ENCODE results near the gene MYH15.
"Not testable (repeated sequence)": the region's sequence is repeated elsewhere in the genome, so short reads cannot be mapped to it uniquely, and the experiment has no call there.

Gene MYH15

DNA sequence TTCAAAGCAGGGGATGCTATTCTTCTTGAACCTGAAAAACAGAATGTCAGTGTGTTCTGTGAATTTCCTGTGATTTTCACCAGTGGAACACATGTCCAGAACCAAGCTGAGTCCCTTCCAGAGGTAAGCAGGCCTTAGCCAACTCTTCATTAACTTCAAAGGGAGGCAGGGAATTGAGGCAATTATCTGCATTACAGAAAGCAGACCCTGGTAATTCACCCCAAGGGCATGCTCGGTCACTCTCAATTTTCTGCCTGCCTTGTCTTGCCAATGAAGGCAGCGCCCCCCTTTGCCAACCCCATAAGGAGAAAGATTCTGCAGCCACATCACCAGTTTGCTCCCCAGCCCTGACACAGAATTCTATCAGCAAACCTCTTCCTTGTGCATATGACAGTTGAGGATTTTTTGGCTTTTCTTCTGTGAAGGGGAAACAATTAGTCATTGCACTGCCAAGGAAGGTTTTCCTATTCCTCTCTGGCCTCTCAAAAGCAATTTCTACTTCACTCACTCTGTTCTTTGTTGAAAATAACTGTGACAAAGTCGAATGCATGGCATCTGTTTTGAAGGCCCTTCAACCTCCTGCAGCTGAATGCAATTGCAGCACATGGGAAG lies 128.8 kb downstream of the MYH15 start:
- DNase-seq = no peak

DNA sequence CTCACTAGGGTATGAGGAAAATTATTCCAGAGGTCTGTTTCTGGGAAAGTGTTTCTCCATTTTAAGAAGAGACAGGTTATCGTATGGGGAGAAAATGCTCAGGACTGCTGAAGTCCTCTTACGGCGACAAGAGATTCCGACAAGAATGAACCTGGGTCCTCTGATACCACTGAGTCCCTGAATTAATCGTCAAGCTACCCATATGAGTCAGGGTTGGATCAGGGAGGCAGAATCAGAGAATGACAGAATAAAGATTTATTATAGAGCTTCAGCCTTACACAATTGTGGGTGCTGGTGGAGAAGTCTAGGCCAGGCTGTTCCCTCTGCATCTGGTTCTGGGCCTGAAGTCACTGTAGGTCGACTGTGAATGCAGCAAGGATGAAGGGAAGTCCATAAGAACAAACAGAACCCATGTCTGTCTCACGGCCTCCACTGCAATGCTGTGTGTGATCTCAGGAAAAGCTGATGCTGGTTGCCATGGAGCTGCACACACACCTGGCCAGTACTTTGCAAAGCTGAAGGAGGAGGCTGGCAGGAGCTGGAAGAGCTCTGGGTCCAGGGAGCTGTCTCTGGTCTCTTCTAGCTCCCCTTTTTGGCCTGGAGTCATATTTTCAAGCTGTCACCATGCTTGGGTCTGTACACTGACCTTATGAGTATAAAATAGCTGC lies 130.1 kb downstream of the MYH15 start:
- DNase-seq = no peak

DNA sequence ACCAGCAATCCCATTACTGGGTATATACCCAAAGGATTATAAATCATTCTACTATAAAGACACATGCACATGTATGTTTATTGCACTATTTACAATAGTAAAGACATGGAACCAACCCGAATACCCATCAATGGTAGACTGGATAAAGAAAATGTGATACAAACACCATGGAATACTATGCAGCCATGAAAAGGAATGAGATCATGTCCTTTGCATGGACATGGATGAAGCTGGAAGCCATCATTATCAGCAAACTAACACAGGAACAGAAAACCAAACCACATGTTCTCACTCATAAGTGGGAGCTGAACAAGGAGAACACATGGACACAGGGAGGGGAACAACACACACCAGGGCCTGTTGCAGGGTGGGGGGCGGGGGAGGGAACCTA lies 131.4 kb downstream of the MYH15 start:
- DNase-seq = not testable (repeated sequence)

DNA sequence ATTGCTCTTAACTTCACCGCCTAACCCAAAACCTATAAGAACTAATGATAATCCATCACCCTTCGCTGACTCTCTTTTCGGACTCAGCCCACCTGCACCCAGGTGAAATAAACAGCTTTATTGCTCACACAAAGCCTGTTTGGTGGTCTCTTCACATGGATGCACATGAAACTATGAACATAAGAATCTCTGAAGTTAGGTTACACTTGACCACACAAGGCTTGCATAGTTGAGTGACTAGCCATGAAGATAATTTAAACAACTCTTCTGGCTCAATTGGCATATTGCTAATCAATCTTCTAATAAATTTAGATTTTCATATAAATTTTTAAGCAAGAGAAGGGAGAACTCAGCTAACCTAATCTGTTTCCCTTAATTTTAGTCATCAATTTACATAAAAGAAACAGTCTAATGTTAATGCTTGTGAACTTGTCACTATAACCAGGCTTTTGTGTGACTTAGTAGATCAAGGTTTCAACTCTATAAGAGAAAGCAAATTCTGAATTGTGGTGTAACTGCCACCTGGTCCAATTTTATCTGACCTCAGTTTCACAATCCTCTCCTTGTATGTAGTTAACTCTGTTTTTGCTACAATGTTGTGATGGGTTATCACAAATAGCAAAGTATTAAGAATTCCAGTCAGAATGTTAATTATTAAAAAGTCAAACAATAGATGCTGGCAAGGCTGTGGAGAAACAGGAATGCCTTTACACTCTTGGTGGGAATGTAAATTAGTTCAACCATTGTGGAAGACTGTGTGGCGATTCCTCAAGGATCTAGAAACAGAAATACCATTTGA lies 132.0 kb downstream of the MYH15 start:
- no peak for DNase-seq

DNA sequence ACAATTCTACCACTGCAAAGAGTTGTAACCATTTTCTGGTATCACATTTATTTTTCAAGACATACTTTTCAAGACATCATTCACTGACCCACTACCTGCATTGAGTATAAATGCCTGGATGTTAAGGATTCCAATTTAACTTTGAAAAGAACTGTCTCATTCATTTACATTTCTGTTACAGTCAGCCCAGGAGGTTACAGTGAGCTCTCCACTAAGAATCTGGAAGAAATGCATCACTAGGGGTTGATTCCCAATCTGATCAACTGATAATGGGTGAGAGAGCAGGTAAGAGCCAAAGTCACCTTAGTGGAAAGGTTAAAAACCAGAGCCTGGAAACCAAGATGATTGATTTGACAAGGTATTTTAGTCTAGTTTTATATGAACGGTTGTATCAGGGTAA lies 133.0 kb downstream of the MYH15 start:
- DNase-seq = no peak

DNA sequence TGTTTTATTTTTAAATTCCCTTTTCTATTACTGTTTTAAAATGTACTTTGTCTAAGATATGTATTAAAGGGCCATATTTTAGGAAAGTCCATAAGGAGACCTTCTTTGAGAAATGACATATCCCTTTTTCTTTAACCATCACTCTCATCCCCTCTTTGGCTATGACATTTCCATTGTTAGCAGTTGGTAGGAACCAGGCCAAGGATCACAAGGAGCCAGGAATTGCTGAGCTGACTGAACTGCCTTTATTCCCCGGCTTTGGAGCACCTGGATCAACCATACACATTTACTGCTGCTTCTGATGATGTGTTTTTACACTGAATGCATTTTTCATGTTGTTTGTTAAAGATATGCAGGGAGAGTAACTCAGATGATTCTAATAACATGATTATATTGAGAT lies 134.4 kb downstream of the MYH15 start:
- DNase-seq = no peak

DNA sequence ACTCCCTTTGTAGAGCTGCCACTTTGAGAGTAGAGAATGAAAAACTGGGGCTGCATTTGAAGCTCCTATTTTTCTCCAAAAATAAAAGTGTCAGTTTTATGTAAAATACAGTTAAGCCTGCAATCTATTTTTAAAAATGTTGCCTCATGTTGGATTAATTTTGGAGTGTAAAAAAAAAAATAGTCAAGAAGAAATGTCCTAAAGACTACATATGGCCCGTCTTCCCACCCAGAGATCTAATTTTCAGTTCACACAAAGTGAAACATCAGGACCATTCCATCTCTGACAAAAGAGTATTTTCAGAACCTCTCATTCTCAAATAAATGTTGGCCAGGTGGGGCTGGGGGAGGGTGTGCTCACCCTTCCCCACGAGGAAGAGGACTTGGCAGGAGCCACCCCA lies 151.4 kb downstream of the MYH15 start:
- no peak for DNase-seq

DNA sequence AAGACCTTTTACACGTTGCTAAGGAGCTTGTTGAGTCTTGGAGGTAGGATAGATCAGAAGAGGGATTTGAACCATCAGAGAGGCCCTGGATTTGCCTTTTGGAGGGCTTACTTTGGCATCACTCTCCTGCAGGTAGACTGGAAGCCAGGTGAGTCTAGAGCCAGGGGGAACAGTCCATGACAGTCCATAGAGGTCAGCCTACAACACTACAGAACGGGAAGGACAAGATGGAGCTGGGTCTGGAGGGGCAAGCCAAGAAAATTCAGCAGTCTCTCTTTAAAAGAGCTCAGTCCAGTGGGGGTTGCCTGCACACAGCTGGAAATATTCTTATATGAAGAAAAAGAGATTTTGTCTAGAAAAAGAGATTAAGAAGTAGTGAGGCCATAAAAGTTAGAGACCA lies 153.4 kb downstream of the MYH15 start:
- DNase-seq = no peak

DNA sequence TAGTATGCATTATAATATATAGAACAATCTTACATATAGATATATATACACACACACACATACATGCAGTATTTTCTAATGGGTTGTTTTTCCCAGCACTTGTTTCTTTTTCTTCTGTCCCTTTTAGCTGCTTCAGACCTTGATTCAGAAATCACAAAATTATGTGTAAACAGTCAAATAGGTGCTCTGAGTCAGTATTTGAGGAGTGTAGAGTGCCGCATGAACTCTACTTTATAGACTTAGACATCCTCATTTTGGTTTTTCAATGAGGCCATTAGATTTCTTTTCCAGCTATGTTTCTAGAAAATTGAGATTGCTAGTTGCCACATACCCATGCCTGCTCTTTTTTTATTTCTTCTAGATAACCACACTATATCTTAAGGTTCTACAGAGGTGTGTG lies 155.8 kb downstream of the MYH15 start:
- DNase-seq = no peak

DNA sequence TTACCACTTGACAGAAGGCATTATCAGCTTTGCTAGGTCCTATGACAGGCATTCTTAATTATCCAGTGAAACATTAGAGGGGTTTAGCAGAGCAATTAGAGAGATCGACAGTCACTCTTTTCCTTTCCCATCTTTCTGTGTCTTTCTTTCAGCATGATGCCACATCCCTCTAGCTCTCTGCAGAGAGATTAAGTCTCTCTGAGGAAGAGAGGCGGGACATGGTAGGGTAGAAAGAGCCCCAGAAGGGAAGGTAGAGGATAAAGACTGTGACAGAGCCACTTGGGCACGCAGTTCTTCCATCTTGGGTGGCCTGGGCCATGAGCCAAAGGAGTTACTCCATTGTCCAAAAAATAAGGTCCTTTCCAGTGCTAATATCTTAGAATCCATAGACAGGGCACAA lies 158.2 kb downstream of the MYH15 start:
- DNase-seq = no peak

DNA sequence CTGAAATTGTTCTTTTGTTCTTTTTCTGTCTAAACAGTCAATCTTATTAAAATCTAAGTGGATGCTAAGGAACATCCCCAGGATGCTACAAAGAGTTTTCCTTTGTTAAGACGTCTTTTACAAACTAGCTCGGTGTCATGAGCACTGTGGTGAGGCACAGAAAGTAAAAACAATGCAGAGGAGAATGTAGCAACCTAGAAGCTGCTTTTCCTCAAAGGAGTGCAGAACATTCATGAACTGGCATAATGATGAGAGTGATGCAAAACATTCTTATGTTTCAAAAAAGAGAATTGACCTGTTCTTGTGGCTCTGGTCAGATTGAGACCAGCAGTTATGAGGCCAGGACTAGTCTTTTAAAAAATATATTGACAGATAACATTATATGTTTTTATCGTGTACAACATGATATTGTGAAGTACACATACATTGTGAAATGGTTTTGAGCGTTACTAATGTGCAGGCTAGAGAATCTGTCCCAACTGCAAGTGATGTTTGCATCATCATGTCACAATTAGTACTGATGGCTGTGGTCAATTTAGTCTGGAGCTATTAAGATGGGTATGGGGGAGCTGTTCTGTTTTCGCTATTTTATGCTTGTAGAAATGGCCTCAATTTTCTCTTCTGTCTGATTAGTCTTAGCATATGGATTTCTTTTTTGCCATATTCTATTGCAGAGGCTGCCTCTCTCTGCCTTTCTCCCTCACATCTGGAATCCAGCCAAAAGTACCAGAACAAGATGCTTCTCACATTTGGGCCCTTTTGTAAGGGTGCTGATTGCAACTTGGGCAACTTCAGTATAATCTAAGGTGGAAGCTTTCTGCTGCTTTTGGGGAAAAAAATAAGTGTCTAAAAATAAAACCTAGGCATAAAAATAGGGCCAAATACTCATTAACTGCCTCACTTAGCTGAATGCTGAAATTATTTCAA lies 163.8 kb downstream of the MYH15 start:
- DNase-seq = no peak

DNA sequence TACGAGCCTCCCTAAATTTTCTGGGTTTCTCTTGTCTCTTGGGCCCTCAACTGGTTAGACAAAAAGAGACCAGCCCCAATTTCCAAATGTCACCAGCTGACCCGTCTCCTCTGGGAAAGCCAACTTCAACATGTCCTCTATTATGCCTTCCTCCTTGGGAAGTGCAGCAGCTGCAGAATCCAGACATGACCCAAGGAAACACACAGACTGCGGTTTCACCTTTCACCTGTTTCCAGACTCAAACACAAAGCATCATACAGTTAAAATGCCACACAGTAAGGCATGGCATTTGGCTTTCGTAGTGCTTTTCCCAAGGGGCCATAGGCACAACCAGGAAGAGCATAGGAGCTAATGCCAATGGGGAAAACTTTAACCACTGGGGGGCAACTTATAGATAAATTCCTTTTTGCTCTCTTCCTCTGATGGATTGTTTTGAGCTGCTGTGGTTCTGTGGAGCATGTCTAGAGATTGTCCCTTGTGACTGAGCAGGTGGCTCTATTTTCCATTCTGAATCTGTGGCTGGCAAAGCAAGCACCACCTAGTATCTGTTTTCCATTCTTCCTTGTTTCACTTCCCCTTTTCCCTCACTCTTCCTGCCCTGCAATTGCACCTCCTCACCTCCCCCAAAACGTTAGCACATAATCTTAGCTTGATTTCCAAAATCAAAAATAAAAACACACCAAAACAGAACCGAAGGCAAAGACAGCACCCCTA lies 164.7 kb downstream of the MYH15 start:
- DNase-seq = no peak

DNA sequence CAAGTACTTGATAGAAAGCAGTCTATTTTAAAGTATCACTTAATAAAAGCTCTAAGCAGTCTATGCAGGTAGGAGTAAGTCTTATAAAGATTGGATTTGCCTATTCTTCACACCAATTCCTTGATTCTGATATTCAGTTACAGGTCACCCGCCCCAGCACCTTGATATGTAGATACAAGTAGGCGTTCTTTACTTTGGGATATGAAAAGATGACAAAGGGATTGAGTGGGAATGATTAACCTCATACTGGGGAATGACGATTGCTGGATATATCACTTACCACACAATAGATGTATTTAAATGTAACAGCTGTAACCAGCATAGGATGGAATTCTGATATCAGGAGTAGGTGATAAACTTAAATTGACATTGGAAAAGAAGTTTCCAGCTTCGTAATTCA lies 166.9 kb downstream of the MYH15 start:
- no peak for DNase-seq

DNA sequence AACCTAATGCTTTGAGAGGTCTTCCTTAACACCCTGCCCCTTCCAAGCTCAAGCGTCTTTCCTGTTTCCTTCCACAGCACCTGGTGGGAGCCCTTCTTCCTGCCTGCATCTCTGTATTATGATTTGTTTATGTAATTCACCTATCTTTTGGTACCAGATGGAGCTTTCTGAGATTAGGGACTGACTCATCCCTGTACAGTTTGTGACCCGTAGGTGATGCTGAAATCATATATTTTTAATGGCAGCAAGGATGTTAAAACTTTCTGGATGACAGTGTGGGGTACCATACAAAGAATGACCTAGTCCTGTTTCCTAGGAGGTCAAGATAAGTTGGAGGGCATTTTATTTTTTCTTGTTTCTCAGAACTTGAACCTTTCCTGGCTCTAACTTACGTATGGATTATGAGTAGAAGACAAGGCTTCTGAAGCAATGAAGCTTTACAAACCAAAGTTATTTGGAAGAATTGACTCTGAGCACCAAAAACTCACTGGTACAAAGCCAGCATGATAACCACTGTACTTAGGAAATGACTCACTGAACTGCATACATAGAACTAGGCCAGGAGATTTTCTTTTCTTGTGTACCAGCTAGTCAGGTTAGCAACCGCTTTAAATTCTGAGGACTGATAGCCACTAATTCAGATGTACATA lies 167.4 kb downstream of the MYH15 start:
- DNase-seq = no peak

DNA sequence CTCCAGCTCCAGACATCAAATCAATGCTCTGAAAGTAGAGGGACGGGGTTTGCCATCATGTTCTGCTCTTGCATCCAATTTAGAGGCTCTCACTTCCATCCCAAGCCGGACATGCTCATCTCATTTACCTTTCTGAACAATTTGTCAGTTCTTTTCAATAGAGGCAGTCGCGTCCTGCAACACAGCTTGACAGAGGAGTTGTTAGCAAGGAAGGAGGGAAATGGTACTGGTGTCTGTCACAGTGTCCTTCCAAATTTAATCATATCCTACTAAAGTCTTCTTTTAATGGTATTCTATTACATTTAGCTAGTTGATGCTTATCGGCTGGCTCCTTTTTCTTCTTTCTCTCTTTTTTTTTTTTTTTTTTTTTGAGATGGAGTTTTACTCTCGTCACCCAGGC lies 168.5 kb downstream of the MYH15 start:
- no peak for DNase-seq

DNA sequence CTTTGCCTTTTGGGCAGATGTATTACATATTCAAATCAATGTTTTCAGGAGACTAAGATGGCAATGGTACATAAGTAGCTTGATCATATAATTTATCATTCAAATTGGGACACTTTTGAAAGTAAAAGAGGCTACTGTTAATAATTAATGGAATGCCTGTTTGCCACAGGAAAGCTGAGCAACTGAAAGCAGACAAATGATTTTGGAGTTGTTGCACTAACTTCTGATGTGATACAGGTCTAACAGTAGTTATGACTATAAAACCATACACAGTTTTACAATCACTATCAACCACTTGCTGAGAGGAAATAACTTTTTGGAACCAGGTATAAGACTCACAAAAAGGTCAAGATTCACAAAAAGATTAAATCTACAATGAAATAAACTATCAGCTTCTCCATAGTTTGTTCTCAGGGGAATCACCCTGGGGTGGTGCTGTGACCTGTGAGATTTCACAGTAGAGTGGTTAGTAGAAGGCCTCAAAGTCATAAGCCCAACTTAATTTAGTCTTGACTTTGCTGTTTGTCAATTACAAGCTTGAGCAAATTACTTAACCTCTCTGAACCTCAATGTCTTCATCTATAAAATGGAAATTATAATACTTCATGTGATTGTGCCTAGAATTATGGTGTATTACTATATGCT lies 171.4 kb downstream of the MYH15 start:
- DNase-seq = no peak

DNA sequence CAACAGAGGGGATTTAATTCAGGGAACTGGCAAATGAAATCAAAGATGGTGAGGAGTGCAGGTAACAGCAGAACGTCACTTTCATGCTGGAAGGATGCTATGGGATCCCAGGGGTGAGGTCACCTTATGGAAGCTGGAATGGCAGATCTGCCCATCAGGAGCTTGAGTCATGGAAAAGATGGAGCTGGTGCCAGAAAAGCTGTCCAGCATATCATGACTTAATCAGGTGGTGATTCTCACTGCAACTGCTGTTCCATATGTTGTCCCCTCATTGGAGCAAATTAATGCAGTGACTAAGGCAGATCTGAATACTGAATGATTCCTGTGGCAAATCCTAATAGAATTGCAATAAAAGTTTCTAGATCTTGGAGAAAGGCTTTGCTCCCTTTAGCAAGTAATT lies 175.7 kb downstream of the MYH15 start:
- no peak for DNase-seq

DNA sequence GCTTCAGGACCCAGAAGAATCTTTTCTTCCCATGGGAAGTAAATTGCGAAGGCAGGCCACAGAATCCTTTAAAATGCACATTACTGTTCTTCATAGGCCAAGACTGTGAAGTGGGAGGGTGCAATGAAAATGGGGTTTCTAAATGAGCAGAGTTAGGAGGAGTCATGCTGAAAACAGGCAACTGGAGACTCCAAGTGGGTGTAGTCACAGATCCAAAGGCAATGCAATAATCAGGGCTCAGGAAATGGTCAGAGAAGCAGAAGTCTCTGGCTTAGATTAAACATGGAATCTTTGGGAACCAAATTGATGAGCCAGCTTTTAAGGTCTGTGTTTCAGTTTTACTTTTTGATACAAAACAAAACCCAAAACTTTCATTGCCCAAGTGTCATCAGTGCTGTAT lies 176.4 kb downstream of the MYH15 start:
- DNase-seq = no peak

DNA sequence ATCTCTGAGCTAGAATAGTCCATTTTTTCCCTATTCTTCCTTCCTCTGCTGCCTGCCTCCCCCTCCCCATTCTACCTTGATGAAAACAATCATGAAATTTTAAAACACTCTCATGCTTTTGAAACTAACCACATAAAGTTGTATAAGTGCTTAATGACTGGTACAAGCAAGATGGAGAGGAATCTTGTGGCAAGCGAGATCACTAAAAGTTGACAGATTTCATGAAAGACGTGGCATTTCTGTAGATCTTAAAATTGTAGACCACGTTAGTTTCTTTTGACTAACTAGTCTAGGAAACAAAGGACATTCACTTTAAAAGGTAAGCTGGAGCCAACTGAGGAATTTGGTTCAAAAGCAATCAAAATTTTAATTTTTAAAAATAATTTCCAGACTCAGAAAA lies 178.6 kb downstream of the MYH15 start:
- DNase-seq = no peak
